HFF-Myc (cell line): ENCODE results near the gene CHDH.
A peak's percentile ranks its signal among the peaks of the same experiment; 100 is the strongest.

Experiments used
- DNase-seq: peaks from one replicate; pipeline ENCODE4 v3.0.0-alpha.2; 2011; ENCODE audit warnings: low read depth; ENCODE audit errors: extremely low read depth
- H3K4me3 ChIP-seq: replicated peaks from 2 replicates; pipeline ENCODE4 v1.5.1; 2011; ENCODE audit warnings: low read depth, mild to moderate bottlenecking, control low read depth, low read length
- CTCF ChIP-seq: IDR thresholded peaks from 2 replicates; pipeline ENCODE4 v1.5.1; 2012; ENCODE audit warnings: mild to moderate bottlenecking, low read depth, low read length, control low read depth; ENCODE audit errors: missing control alignments

CHDH gene

GRCh38 chr3:53809267-53809666 lies 37.0 kb downstream of the CHDH start:
- no peak for TF ChIP-seq CTCF
- no peak overlapping the region for H3K4me3 ChIP-seq
- DNase-seq = no peak

GRCh38 chr3:53808496-53808895 lies 37.7 kb downstream of the CHDH start:
- TF ChIP-seq CTCF = no peak
- H3K4me3 ChIP-seq = no peak overlapping the region
- DNase-seq = no peak

GRCh38 chr3:53807117-53807810 lies 39.0 kb downstream of the CHDH start:
- H3K4me3 ChIP-seq = no peak overlapping the region
- no peak for TF ChIP-seq CTCF
- no peak for DNase-seq

GRCh38 chr3:53806182-53807116 lies 39.8 kb downstream of the CHDH start:
- no peak overlapping the region for H3K4me3 ChIP-seq
- TF ChIP-seq CTCF = no peak
- no peak for DNase-seq

GRCh38 chr3:53805463-53806159 lies 40.6 kb downstream of the CHDH start:
- no peak overlapping the region for H3K4me3 ChIP-seq
- DNase-seq = no peak
- no peak for TF ChIP-seq CTCF

- peak; percentile 59 for DNase-seq
- no peak overlapping the region for H3K4me3 ChIP-seq
Observed at GRCh38 chr3:53804697-53805462, 41.3 kb downstream of the CHDH start.

More at GRCh38 chr3:53804697-53805462, 41.3 kb downstream of the CHDH start:
- no peak for TF ChIP-seq CTCF
